22Rv1 (cell line): Measurements from ENCODE around the gene PLCB4.

ENCODE experiments used
- CTCF ChIP-seq: fragments of 450-650 bp; IDR thresholded peaks from 2 replicates; pipeline ENCODE4 v1.5.1; 2017; ENCODE audit warnings: mild to moderate bottlenecking
- ZFX ChIP-seq: fragments of 450-650 bp; IDR thresholded peaks from 2 replicates; pipeline ENCODE4 v1.6.1; 2017; ENCODE audit warnings: antibody characterized with exemption, borderline replicate concordance

- TF ChIP-seq CTCF (no peak), ZFX (no peak)
Observed at GRCh38 chr20:9093218-9093957, 24.5 kb downstream of the PLCB4 start.
